Measurements from ENCODE around the gene SLC26A8. TPM values are rescaled to one million over a fixed set of nuclear protein-coding genes. Genes with fewer than 3 reads are reported as not detected.

Gene SLC26A8
- under 1 TPM; 0.24 to 0.42 TPM for total RNA-seq
- long read RNA-seq, donor 1, partial matches to known transcripts = 0 of 2 reads
- long read RNA-seq, donor 1, other reads (novel, unspliced or antisense) = 2 of 2 reads
- long read RNA-seq, donor 2 = 0 reads

GRCh38 chr6:36023996-36024795 lies at the start of gene SLC26A8:
Gene SLC26A8 (minus strand): TSS chr6:36024641. CDS start chr6:36019707, 4,934 bp downstream.
- intact Hi-C loops (cut with DNase I) = no loop called here
- no peak for DNase-seq (ENCODE audit: low spot score)

- intact Hi-C loops (cut with DNase I) = no loop called here
- no peak for DNase-seq (ENCODE audit: low spot score)
Measured at GRCh38 chr6:36073587-36073986, 49.1 kb upstream of the SLC26A8 start.

GRCh38 chr6:36072681-36073080 lies 48.2 kb upstream of the SLC26A8 start:
- no peak for DNase-seq (ENCODE audit: low spot score)
- intact Hi-C loops (cut with DNase I) = no loop called here

- DNase-seq (ENCODE audit: low spot score) = no peak
- intact Hi-C loops (cut with DNase I) = no loop called here
Measured at GRCh38 chr6:36071714-36072113, 47.3 kb upstream of the SLC26A8 start.

- intact Hi-C loops (cut with DNase I) = no loop called here
- DNase-seq (ENCODE audit: low spot score) = no peak
Measured at GRCh38 chr6:36071281-36071680, 46.8 kb upstream of the SLC26A8 start.

GRCh38 chr6:36070252-36070651 lies 45.8 kb upstream of the SLC26A8 start:
- no peak for DNase-seq (ENCODE audit: low spot score)
- intact Hi-C loops (cut with DNase I) = no loop called here

- intact Hi-C loops (cut with DNase I) = no loop called here
- DNase-seq (ENCODE audit: low spot score) = no peak
Measured at GRCh38 chr6:36069573-36069972, 45.1 kb upstream of the SLC26A8 start.

GRCh38 chr6:36068586-36068985 lies 44.1 kb upstream of the SLC26A8 start:
- intact Hi-C loops (cut with DNase I) = no loop called here
- no peak for DNase-seq (ENCODE audit: low spot score)

GRCh38 chr6:36068012-36068392 lies 43.6 kb upstream of the SLC26A8 start:
- no peak for DNase-seq (ENCODE audit: low spot score)
- intact Hi-C loops (cut with DNase I) = no loop called here

- intact Hi-C loops (cut with DNase I) = no loop called here
- no peak for DNase-seq (ENCODE audit: low spot score)
Measured at GRCh38 chr6:36067374-36068011, 43.1 kb upstream of the SLC26A8 start.

- DNase-seq (ENCODE audit: low spot score) = no peak
- intact Hi-C loops (cut with DNase I) = no loop called here
Measured at GRCh38 chr6:36066817-36067216, 42.4 kb upstream of the SLC26A8 start.

GRCh38 chr6:36065916-36066315 lies 41.5 kb upstream of the SLC26A8 start:
- intact Hi-C loops (cut with DNase I) = no loop called here
- DNase-seq (ENCODE audit: low spot score) = no peak

- intact Hi-C loops (cut with DNase I) = no loop called here
- DNase-seq (ENCODE audit: low spot score) = no peak
Measured at GRCh38 chr6:36064770-36065396, 40.4 kb upstream of the SLC26A8 start.

GRCh38 chr6:36063318-36064060 lies 39.0 kb upstream of the SLC26A8 start:
- no peak for DNase-seq (ENCODE audit: low spot score)
- intact Hi-C loops (cut with DNase I) = no loop called here

GRCh38 chr6:36062247-36062646 lies 37.8 kb upstream of the SLC26A8 start:
- no peak for DNase-seq (ENCODE audit: low spot score)
- intact Hi-C loops (cut with DNase I) = no loop called here

- DNase-seq (ENCODE audit: low spot score) = no peak
- intact Hi-C loops (cut with DNase I) = no loop called here
Measured at GRCh38 chr6:36061236-36061635, 36.8 kb upstream of the SLC26A8 start.

GRCh38 chr6:36056178-36056577 lies 31.7 kb upstream of the SLC26A8 start:
- intact Hi-C loops (cut with DNase I) = no loop called here
- DNase-seq (ENCODE audit: low spot score) = no peak

GRCh38 chr6:36054956-36055355 lies 30.5 kb upstream of the SLC26A8 start:
- intact Hi-C loops (cut with DNase I) = no loop called here
- no peak for DNase-seq (ENCODE audit: low spot score)

- no peak for DNase-seq (ENCODE audit: low spot score)
- intact Hi-C loops (cut with DNase I) = no loop called here
Measured at GRCh38 chr6:36054415-36054814, 30.0 kb upstream of the SLC26A8 start.

- intact Hi-C loops (cut with DNase I) = no loop called here
- DNase-seq (ENCODE audit: low spot score) = no peak
Measured at GRCh38 chr6:36053878-36054277, 29.4 kb upstream of the SLC26A8 start.

Data from posterior vena cava (tissue), 2 donors.